Effector memory CD4-positive, alpha-beta T cell (primary cell): ENCODE data around the gene USP15.
"Not testable (repeated sequence)": the region's sequence is repeated elsewhere in the genome, so short reads cannot be mapped to it uniquely, and the experiment has no call there.

ENCODE experiments used
- DNase-seq, 3 donors: peaks; one replicate each; pipeline ENCODE4 v3.0.0-alpha.2; 2020
- H3K27ac ChIP-seq: 2 replicates; pipeline ENCODE4 v1.7.0; 2013; ENCODE audit warnings: mild to moderate bottlenecking, low read length, moderate library complexity; ENCODE audit not compliant: insufficient read depth, poor library complexity, severe bottlenecking
- H3K27me3 ChIP-seq: replicated peaks from 2 replicates; pipeline ENCODE4 v1.7.0; 2013; ENCODE audit warnings: mild to moderate bottlenecking, low read length; ENCODE audit not compliant: insufficient read depth, control insufficient read depth, poor library complexity, severe bottlenecking
- H3K36me3 ChIP-seq: 2 replicates; pipeline ENCODE4 v1.7.0; 2013; ENCODE audit warnings: mild to moderate bottlenecking, low read length, moderate library complexity; ENCODE audit not compliant: control insufficient read depth, insufficient read depth
- H3K4me1 ChIP-seq: 2 replicates; pipeline ENCODE4 v1.7.0; 2013; ENCODE audit warnings: low read length, mild to moderate bottlenecking; ENCODE audit not compliant: control insufficient read depth, insufficient read depth, poor library complexity, severe bottlenecking
- H3K4me3 ChIP-seq: 2 replicates; pipeline ENCODE4 v1.7.0; 2013; ENCODE audit warnings: low read length, low read depth, mild to moderate bottlenecking; ENCODE audit not compliant: insufficient read depth, poor library complexity, severe bottlenecking
- H3K9me3 ChIP-seq: 2 replicates; pipeline ENCODE4 v1.7.0; 2013; ENCODE audit warnings: mild to moderate bottlenecking, low read length, moderate library complexity; ENCODE audit not compliant: control insufficient read depth

Gene USP15

GRCh38 chr12:62337643-62338042 is 77.4 kb downstream of the USP15 start:
- not testable (repeated sequence) for H3K36me3 ChIP-seq, H3K9me3 ChIP-seq, H3K4me1 ChIP-seq, H3K4me3 ChIP-seq, DNase-seq, H3K27ac ChIP-seq, H3K27me3 ChIP-seq

GRCh38 chr12:62342614-62343303 is 82.6 kb downstream of the USP15 start:
- not testable (repeated sequence) for H3K27ac ChIP-seq, H3K4me3 ChIP-seq, DNase-seq, H3K9me3 ChIP-seq, H3K4me1 ChIP-seq, H3K27me3 ChIP-seq
- H3K36me3 ChIP-seq = peaks cover 14% of the 10 kb centered on the region

- not testable (repeated sequence) for H3K9me3 ChIP-seq, H3K4me3 ChIP-seq, H3K27me3 ChIP-seq, DNase-seq, H3K4me1 ChIP-seq, H3K27ac ChIP-seq
- peaks cover 14% of the 10 kb centered on the region for H3K36me3 ChIP-seq
Measured at GRCh38 chr12:62343304-62344120, 83.3 kb downstream of the USP15 start.

DNA sequence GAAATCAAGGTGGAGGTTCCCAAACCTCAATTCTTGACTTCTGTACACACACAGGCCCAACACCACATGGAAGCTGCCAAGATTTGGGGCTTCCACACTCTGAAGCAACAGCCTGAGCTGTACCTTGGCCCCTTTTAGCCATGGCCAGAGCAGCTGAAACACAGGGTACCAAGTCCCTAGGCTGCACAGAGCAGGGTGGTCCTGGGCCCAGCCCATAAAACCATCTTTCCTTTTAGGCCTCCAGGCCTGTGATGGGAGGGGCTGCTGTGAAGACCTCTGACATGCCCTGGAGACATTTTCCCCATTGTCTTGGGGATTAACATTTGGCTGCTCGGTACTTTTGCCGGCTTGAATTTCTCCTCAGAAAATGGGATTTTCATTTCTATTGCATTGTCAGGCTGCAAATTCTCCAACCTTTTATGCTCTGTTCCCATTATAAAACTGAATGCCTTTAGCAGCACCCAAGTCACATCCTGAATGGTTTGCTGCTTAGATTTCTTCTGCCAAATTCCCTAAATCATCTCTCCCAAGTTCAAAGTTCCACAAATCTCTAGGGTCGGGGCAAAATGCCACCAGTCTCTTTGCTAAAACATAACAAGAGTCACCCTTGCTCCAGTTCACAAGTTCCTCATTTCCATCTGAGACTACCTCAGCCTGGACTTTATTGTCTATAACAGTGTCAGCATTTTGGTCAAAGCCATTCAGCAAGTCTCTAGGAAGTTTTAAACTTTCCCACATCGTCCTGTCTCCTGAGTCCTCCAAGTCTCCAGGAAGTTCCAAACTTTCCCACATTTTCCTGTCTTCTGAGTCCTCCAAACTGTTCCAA is 84.7 kb downstream of the USP15 start:
- not testable (repeated sequence) for H3K27ac ChIP-seq, H3K9me3 ChIP-seq, H3K4me3 ChIP-seq, H3K27me3 ChIP-seq, H3K4me1 ChIP-seq, DNase-seq
- peaks cover 14% of the 10 kb centered on the region for H3K36me3 ChIP-seq

- H3K36me3 ChIP-seq = peaks cover 14% of the 10 kb centered on the region
- no peaks in the 10 kb centered on the region for H3K4me1 ChIP-seq
- H3K4me3 ChIP-seq = no peak overlapping the region
- no peak overlapping the region for H3K27ac ChIP-seq
- no peak for DNase-seq
- no peaks in the 10 kb centered on the region for H3K9me3 ChIP-seq
- no peaks in the 10 kb centered on the region for H3K27me3 ChIP-seq
Measured at GRCh38 chr12:62345667-62346066, 85.5 kb downstream of the USP15 start.

DNA sequence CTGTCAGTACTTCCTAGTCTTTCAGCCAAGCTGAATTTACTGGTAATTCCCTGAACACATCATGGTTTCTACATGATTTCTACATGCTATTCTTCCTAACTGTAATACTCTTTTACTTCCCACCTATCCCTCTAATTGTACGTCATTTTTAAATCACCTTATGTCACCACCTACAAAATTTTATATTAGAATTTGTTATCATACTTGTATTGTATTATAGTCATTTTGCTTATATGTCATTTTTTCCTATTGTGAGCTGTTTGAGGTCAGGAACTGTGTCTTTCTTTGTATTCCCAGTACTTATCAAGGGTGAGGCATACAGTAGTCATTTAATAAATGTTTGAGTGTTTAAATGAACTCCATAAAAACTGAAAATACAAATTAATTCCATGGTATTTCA is 86.6 kb downstream of the USP15 start:
- H3K4me3 ChIP-seq = no peak overlapping the region
- no peaks in the 10 kb centered on the region for H3K27me3 ChIP-seq
- H3K4me1 ChIP-seq = no peaks in the 10 kb centered on the region
- no peak for DNase-seq
- peaks cover 14% of the 10 kb centered on the region for H3K36me3 ChIP-seq
- no peak overlapping the region for H3K27ac ChIP-seq
- no peaks in the 10 kb centered on the region for H3K9me3 ChIP-seq

DNA sequence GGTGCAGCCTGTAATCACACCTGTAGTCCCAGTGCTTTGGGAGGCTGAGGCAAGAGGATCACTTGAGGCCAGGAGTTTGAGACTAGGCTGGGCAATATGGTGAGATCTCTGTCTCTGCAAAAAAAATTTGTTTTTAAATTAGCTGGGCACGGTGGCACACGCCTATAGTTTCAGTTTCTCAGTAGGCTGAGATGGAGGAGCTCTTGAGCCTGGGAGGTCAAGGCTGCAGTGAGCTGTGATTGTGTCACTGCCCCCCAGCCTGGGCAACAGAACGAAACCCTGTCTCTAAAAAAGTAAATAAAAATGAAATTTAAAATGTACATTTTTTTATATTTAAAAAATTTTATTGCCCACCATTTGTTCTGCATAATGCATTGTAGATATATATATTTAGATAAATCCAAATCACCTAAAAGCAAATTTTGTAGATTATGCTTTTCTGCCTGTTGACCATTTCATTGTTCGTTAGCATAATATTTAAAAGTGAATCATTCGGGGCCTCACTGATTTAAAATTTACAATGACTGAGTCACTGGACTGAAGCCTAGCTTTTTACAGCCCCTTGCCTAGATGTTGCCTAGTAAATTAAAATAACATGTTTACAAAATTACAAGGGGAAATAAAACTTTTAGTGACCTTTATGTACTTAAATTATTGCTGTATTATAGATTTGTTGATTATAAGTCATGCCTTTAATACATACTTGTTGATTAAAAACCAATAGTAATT is 87.9 kb downstream of the USP15 start:
- Histone ChIP-seq H3K36me3 (peaks cover 13% of the 10 kb centered on the region), H3K4me3 (no peak overlapping the region), H3K27me3 (no peaks in the 10 kb centered on the region), H3K9me3 (no peaks in the 10 kb centered on the region), H3K4me1 (no peaks in the 10 kb centered on the region), H3K27ac (no peak overlapping the region)
- no peak for DNase-seq

- no peaks in the 10 kb centered on the region for H3K9me3 ChIP-seq
- H3K27ac ChIP-seq = no peak overlapping the region
- peaks cover 9% of the 10 kb centered on the region for H3K36me3 ChIP-seq
- DNase-seq = no peak
- no peaks in the 10 kb centered on the region for H3K4me1 ChIP-seq
- H3K27me3 ChIP-seq = no peaks in the 10 kb centered on the region
- H3K4me3 ChIP-seq = no peak overlapping the region
Measured at GRCh38 chr12:62350554-62350953, 90.3 kb downstream of the USP15 start.

DNA sequence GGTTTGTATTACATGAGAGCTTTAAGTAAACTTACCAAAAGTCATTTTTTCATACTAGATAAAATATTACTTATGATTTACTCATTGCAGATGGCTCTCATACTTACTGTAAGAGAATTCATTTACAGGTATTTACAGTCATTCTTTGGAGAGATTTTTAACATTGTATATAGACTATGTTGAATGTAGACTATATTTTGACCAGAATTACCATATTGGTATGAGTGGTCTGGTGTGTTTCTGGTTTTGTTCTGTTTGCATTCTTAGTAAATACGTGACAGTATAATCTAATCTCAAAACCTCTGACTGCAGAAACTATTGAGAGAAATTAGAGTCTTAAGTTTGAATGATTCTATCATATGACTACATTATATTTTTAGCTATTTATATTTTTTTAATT is 91.1 kb downstream of the USP15 start:
- Histone ChIP-seq H3K4me3 (no peak overlapping the region), H3K9me3 (no peaks in the 10 kb centered on the region)
- DNase-seq = no peak

More for the DNA sequence above, 91.1 kb downstream of the USP15 start:
- Histone ChIP-seq H3K4me1 (no peaks in the 10 kb centered on the region), H3K36me3 (peaks cover 6% of the 10 kb centered on the region), H3K27me3 (no peaks in the 10 kb centered on the region), H3K27ac (no peak overlapping the region)
